KBM-7 (cell line): ENCODE results near the gene APOM.

Experiments
- DNase-seq: peaks from one replicate; pipeline ENCODE4 v3.0.0-alpha.2; 2015
- in situ Hi-C: fragments of 300-500 bp; cut with MboI; formaldehyde crosslinking; loops from 2 replicates; pipeline ENCODE4 v1.14.3; 2020; ENCODE audit warnings: low sequenced_read_pairs, low pct_unique_long_range_greater_than_20kb, mixed read lengths

APOM gene

DNA sequence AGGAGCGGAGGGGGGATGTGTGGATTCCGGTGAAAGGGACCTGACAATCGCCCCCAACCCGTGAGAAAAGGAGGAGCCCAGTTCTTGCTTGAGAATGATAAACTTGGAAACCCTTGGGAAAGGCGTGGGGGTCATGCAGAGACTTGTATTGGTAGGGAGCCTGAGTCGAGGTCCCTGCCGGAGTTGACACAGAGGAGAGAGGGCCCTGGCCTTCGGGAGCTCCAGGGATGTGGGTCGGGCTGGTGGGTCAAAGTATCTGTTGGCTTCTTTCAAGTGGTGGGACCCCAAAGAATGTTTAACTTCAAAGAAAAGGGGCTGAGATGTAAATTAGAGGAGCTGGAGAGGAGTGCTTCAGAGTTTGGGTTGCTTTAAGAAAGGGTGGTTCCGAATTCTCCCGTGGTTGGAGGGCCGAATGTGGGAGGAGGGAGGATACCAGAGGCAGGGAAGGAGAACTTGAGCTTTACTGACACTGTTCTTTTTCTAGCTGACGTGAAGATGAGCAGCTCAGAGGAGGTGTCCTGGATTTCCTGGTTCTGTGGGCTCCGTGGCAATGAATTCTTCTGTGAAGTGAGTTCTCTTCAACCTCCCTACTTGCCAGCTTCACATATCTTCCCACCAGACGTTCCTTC, 10.8 kb downstream of the APOM start:
- DNase-seq, result no peak
- in situ Hi-C loops, result no loop called here

DNA sequence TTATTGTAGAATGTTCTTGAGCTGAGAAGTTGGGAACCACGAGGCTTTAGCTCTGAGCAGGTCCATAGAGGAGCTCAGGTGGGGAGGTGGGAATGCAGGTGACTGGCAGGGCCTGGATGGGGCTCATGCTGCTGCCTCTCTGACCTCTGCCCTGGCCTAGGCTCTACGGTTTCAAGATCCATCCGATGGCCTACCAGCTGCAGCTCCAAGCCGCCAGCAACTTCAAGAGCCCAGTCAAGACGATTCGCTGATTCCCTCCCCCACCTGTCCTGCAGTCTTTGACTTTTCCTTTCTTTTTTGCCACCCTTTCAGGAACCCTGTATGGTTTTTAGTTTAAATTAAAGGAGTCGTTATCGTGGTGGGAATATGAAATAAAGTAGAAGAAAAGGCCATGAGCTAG, 14.0 kb downstream of the APOM start, which contains the start of gene LY6G5B:
Gene LY6G5B, plus strand, starts transcription at position 301 of the 400 bp plus-strand sequence. CDS start 975 bp downstream, outside the sequence.
- in situ Hi-C loops, result no loop called here
- DNase-seq, result no peak

GRCh38 chr6:31676322-31676903, 20.7 kb downstream of the APOM start:
- no peak for DNase-seq
- in situ Hi-C loops, result no loop called here

GRCh38 chr6:31676904-31677303, 21.2 kb downstream of the APOM start:
- DNase-seq, result no peak

DNA sequence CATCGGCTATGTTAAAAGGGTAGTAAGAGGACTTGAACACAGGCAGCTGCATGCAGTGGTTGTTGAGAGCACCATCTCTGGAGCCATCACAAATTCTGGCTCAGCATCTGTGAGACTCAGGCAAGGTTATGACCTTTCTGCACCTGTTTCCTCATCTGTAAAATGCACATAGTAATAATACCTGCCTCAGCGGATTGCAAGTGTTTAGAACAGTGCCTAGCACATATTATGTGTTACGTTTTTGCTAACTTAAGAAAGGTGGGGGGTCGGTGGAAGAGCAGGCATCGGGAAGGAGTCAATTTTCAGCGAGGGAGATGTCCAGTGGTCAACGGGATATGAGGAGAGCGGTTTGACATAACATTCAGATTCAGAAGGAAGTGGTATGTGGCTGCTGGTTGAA, 22.3 kb downstream of the APOM start:
- DNase-seq, result no peak
- in situ Hi-C loops, result no loop called here

More at GRCh38 chr6:31676904-31677303, 21.2 kb downstream of the APOM start:
- in situ Hi-C loops, result no loop called here

GRCh38 chr6:31680226-31681134, 24.8 kb downstream of the APOM start, which contains the start of gene LY6G5C:
LY6G5C (minus strand) TSS chr6:31681067; CDS start chr6:31680373, 694 bp downstream.
- in situ Hi-C loops, result no loop called here
- peak; percentile 88 for DNase-seq

GRCh38 chr6:31681135-31681671, 25.5 kb downstream of the APOM start:
- in situ Hi-C loops, result no loop called here
- peak; percentile 53 for DNase-seq

DNA sequence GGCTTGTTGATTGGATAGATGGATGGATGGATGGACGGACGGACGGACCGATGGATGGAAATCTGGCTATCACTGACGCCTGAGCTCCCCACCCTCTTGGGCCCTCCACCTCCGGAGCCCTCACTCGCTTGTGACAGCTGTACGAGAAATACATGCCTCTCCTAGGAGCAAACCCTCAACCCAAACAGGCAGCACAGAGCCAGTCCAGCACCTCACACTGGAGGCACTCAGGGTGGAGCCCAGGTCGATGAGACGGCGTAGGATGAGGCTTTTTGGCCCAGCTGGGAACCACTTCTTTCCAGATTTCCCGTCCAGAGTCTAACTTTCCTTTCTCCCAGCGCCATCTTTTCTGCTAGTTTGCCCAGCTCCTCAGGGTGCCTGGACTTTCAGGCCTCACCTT, 27.9 kb downstream of the APOM start:
- DNase-seq, result no peak
- in situ Hi-C loops, result no loop called here

GRCh38 chr6:31686483-31686882, 30.8 kb downstream of the APOM start:
- in situ Hi-C loops, result no loop called here
- no peak for DNase-seq

- in situ Hi-C loops, result no loop called here
- DNase-seq, result no peak
Observed at GRCh38 chr6:31687321-31687720, 31.6 kb downstream of the APOM start.

- no peak for DNase-seq
- in situ Hi-C loops, result no loop called here
Observed at GRCh38 chr6:31687860-31688693, 32.4 kb downstream of the APOM start.

GRCh38 chr6:31689249-31690110, 33.8 kb downstream of the APOM start:
- in situ Hi-C loops, result no loop called here
- no peak for DNase-seq

- in situ Hi-C loops, result no loop called here
- DNase-seq, result no peak
Observed at GRCh38 chr6:31690231-31691077, 34.8 kb downstream of the APOM start.

- no peak for DNase-seq
- in situ Hi-C loops, result no loop called here
Observed at GRCh38 chr6:31691078-31691463, 35.4 kb downstream of the APOM start.

- DNase-seq, result no peak
- in situ Hi-C loops, result no loop called here
Observed at GRCh38 chr6:31691564-31692108, 35.9 kb downstream of the APOM start.

- no peak for DNase-seq
- in situ Hi-C loops, result no loop called here
Observed at GRCh38 chr6:31692353-31692752, 36.7 kb downstream of the APOM start.

- in situ Hi-C loops, result no loop called here
- DNase-seq, result no peak
Observed at GRCh38 chr6:31692886-31693285, 37.2 kb downstream of the APOM start.
